Prostate gland (tissue), 2 donors: ENCODE results near the gene VPS8. TPM values are rescaled to one million over a fixed set of nuclear protein-coding genes. Genes with fewer than 3 reads are reported as not detected.

Experiments
- DNase-seq: peaks from one replicate; pipeline ENCODE4 v3.0.0-alpha.2; 2019; ENCODE audit warnings: low spot score
- H3K27ac ChIP-seq, 2 donors: fragments of 200-600 bp; sonication (generic); 2 replicates each; pipeline ENCODE4 v1.5.1; 2017 to 2019
- H3K27me3 ChIP-seq: fragments of 200-600 bp; sonication (generic); replicated peaks from 2 replicates; pipeline ENCODE4 v1.5.1; 2019; ENCODE audit not compliant: insufficient read depth
- H3K36me3 ChIP-seq, 2 donors: fragments of 200-600 bp; sonication (generic); 1 replicate in 1 of 2; 2 replicates in 1 of 2; pipeline versions ENCODE4 v1.5.1 to v1.8.1; 2017 to 2019
- H3K4me1 ChIP-seq: fragments of 200-600 bp; sonication (generic); replicated peaks from 2 replicates; pipeline ENCODE4 v1.5.1; 2019
- H3K4me3 ChIP-seq, 2 donors: fragments of 200-600 bp; sonication (generic); 2 replicates each; pipeline ENCODE4 v1.5.1; 2017 to 2019
- H3K9me3 ChIP-seq: fragments of 200-600 bp; sonication (generic); 2 replicates; pipeline ENCODE4 v1.5.1; 2017
- CTCF ChIP-seq, 4 experiments: fragments of 200-600 bp in 2 of 4; fragments of 450-650 bp in 2 of 4; sonication (generic) in 2 of 4; IDR thresholded peaks; 1 replicate in 3 of 4; 2 replicates in 1 of 4; pipeline ENCODE4 v1.5.1; 2016 to 2019; ENCODE audit warnings: antibody characterized with exemption in 4 of 4, mild to moderate bottlenecking in 2 of 4, moderate library complexity in 2 of 4
- POLR2A ChIP-seq: fragments of 450-650 bp; IDR thresholded peaks from one replicate; pipeline ENCODE4 v1.6.1; 2016; ENCODE audit warnings: antibody characterized with exemption, mild to moderate bottlenecking
- POLR2AphosphoS5 ChIP-seq: sonication (generic); formaldehyde crosslinking; IDR thresholded peaks from one replicate; pipeline ENCODE4 v1.6.1; 2017; ENCODE audit warnings: antibody characterized with exemption
- WGBS: methylation state at CpG from one replicate; pipeline ENCODE4 v1.1.5; 2018; 5-methylcytosine and 5-hydroxymethylcytosine counted together
- intact Hi-C: fragments of 100-400 bp; cut with DNase I; formaldehyde crosslinking; loops from one replicate; pipeline ENCODE4 v1.14.2; 2022
- total RNA-seq, 2 donors: library from RNA; depleted of rRNA; stranded (reverse); fragments of >200 nt; gene quantifications; one replicate each; pipeline ENCODE4 v1.1.0, GENCODE V29; 2016

The VPS8 gene
- total RNA-seq, 2 donors from 2014 or later: 36.7 to 70.6 TPM

DNA sequence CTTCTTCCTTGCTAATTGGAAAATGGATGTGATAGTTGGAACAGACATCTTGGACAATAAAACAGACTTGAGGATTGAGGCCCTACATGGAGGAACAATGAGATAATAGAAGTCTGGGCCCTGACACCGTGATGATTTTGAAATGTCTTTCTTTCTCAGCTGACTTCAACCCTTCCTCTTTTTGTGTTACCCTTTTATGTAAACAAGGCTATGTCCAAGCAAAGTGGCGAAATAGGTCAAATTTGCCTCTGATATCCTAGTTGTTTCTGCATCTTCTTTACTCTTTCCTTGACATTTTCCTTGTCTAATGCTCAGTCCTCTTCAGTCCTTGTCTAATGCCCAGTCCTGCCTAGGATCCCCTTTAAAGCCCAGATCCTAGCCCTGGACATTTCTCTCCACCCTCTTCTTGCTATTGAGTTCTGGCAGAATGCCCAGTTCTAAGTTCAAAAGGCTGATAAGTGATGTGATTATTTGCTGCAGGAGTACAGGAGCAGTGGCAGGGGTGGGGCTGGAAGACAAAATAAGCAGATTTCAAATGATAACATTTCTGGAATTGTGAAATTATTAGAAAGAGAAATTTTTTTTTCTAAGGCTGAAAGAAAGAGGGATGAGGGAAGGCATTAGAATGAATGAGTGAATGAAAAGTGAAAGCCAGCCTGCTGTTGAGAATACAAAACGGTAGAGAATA is 6.5 kb upstream of the VPS8 start:
- Histone ChIP-seq H3K4me1 (no peaks in the 10 kb centered on the region), H3K4me3 (no peak overlapping the region), H3K9me3 (no peaks in the 10 kb centered on the region), H3K27me3 (no peaks in the 10 kb centered on the region), H3K27ac (no peak overlapping the region), H3K36me3 (no peaks in the 10 kb centered on the region)
- TF ChIP-seq CTCF (IDR thresholded peaks at IDR 0.05): no peak
- no peak for TF ChIP-seq POLR2A
- no peak for TF ChIP-seq POLR2AphosphoS5
- intact Hi-C loops: no loop called here
- WGBS: 49% methylated on average over 3 of the region's 3 CpGs
- DNase-seq: no peak

- intact Hi-C loops: no loop called here
- no peak overlapping the region for H3K4me3 ChIP-seq
- no peak for TF ChIP-seq POLR2A
- no peak for TF ChIP-seq POLR2AphosphoS5
- TF ChIP-seq CTCF (IDR thresholded peaks at IDR 0.05): no peak
- no peaks in the 10 kb centered on the region for H3K4me1 ChIP-seq
- 84% methylated on average over 5 of the region's 5 CpGs for WGBS
- no peaks in the 10 kb centered on the region for H3K36me3 ChIP-seq
- no peaks in the 10 kb centered on the region for H3K9me3 ChIP-seq
- no peak for DNase-seq
- H3K27me3 ChIP-seq: no peaks in the 10 kb centered on the region
- H3K27ac ChIP-seq: no peak overlapping the region
Measured at GRCh38 chr3:184806567-184807271, 5.2 kb upstream of the VPS8 start.

- intact Hi-C loops: no loop called here
- no peak for TF ChIP-seq POLR2AphosphoS5
- Histone ChIP-seq H3K27me3 (no peaks in the 10 kb centered on the region), H3K9me3 (no peaks in the 10 kb centered on the region), H3K4me1 (no peaks in the 10 kb centered on the region), H3K4me3 (no peak overlapping the region), H3K27ac (no peak overlapping the region), H3K36me3 (no peaks in the 10 kb centered on the region)
- no peak for DNase-seq
- 65% methylated on average over 3 of the region's 3 CpGs for WGBS
Measured at GRCh38 chr3:184807549-184807948, 4.4 kb upstream of the VPS8 start.

DNA sequence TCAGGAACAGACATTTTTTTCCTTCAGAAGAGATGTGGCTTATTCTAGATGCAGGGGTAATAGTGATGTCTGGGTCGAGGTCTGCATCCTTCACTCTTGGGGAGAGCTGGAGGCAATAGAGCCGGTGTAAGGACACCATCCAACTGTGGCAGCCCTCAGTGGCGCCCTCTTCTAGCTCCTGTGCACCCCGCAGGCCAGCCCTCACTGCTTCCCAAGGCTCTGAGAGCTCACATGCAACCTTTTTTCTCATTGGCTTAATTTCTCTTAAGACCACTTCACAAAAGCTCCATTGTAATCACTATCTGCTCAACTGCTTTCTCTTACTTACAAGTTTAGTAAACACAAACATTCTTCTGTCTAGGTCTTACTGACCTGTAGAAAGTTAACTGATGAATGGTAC is 3.9 kb upstream of the VPS8 start:
- Histone ChIP-seq H3K4me3 (no peak overlapping the region), H3K27ac (no peak overlapping the region), H3K27me3 (no peaks in the 10 kb centered on the region), H3K36me3 (no peaks in the 10 kb centered on the region), H3K9me3 (no peaks in the 10 kb centered on the region), H3K4me1 (no peaks in the 10 kb centered on the region)
- 24% methylated on average over 4 of the region's 4 CpGs for WGBS
- TF ChIP-seq POLR2AphosphoS5 (no peak), POLR2A (no peak), CTCF (IDR thresholded peaks at IDR 0.05) (no peak)
- intact Hi-C loops: no loop called here
- no peak for DNase-seq

DNA sequence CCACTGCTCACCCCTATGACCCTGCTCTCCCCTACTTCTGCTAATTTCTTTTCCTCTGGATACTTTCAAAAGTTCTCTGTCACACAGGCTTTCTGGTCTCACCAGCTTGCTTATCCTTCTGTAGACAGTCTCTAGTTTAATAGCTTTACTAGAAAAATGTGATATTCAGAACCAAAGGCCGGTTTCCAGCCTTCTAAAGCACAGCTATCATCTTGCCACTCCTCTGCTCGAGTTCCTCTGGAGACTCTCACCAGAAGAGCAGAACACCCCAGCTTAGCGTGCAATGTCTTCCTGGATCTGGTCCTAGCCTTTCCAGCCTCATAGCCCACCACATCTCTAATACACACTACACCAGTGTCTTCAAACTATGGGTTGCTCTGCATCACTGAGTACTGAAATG is 1.8 kb upstream of the VPS8 start:
- 88% methylated on average over 3 of the region's 3 CpGs for whole genome bisulfite sequencing
- DNase-seq: no peak
- Histone ChIP-seq H3K27me3 (no peaks in the 10 kb centered on the region), H3K4me3 (no peak overlapping the region), H3K4me1 (no peaks in the 10 kb centered on the region), H3K27ac (no peak overlapping the region), H3K9me3 (no peaks in the 10 kb centered on the region), H3K36me3 (no peaks in the 10 kb centered on the region)
- no peak for TF ChIP-seq CTCF (IDR thresholded peaks at IDR 0.05)
- TF ChIP-seq POLR2A: no peak
- no peak for TF ChIP-seq POLR2AphosphoS5
- intact Hi-C loops: no loop called here
